Stimulated activated CD4-positive, alpha-beta T cell treated with anti-CD3 and anti-CD28 coated beads, Interleukin-12 subunit alpha, Interleukin-12 subunit beta, amount 100 ng/mL, for 4 hours (primary cell): ENCODE measurements around the gene BTBD17.

ENCODE experiments used
- DNase-seq: peaks from one replicate; pipeline ENCODE4 v3.0.0-alpha.2; 2020

The BTBD17 gene

GRCh38 chr17:74358697-74359096 lies 3.0 kb downstream of the BTBD17 start:
- DNase-seq = no peak

GRCh38 chr17:74357466-74357809 lies 4.2 kb downstream of the BTBD17 start:
- DNase-seq = no peak

GRCh38 chr17:74356646-74357465 lies 4.8 kb downstream of the BTBD17 start:
- no peak for DNase-seq

GRCh38 chr17:74355065-74355464 lies 6.6 kb downstream of the BTBD17 start:
- no peak for DNase-seq

GRCh38 chr17:74354561-74354960 lies 7.1 kb downstream of the BTBD17 start:
- DNase-seq = no peak

- DNase-seq = peak; percentile 41
These were observed 7.5 kb downstream of the BTBD17 start for GRCh38 chr17:74354123-74354522.

- no peak for DNase-seq
These were observed 8.1 kb downstream of the BTBD17 start for GRCh38 chr17:74353446-74354060.

GRCh38 chr17:74351552-74352210 lies 10.0 kb downstream of the BTBD17 start:
- no peak for DNase-seq

GRCh38 chr17:74350486-74350885 lies 11.2 kb downstream of the BTBD17 start:
- DNase-seq = no peak

- DNase-seq = no peak
These were observed 12.5 kb downstream of the BTBD17 start for GRCh38 chr17:74349120-74349519.

GRCh38 chr17:74347646-74348045 lies 14.0 kb downstream of the BTBD17 start:
- no peak for DNase-seq

GRCh38 chr17:74345433-74346241 lies 16.0 kb downstream of the BTBD17 start:
- no peak for DNase-seq

- no peak for DNase-seq
These were observed 17.0 kb downstream of the BTBD17 start for GRCh38 chr17:74344658-74345057.

GRCh38 chr17:74343526-74344284 lies 18.0 kb downstream of the BTBD17 start:
- DNase-seq = no peak

- no peak for DNase-seq
These were observed 18.5 kb downstream of the BTBD17 start for GRCh38 chr17:74343121-74343520.

- no peak for DNase-seq
These were observed 19.4 kb downstream of the BTBD17 start for GRCh38 chr17:74342224-74342623.

GRCh38 chr17:74340470-74341023 lies 21.1 kb downstream of the BTBD17 start:
- DNase-seq = no peak

GRCh38 chr17:74339537-74340195 lies 22.0 kb downstream of the BTBD17 start:
- DNase-seq = no peak

GRCh38 chr17:74337834-74338500 lies 23.7 kb downstream of the BTBD17 start:
- DNase-seq = no peak

GRCh38 chr17:74336307-74336706 lies 25.4 kb downstream of the BTBD17 start:
- DNase-seq = no peak

- DNase-seq = no peak
These were observed 26.1 kb downstream of the BTBD17 start for GRCh38 chr17:74335529-74336062.
